Stimulated activated naive B cell treated with anti-CD40 and anti-IgM and Interleukin-4, amounts not matched to agents 10 μg/mL and 1 μg/mL and 100 μg/mL, for 72 hours (primary cell): Measurements from ENCODE around the gene CD47.

ENCODE experiments used
- ATAC-seq, 2 donors: fragments of 150-1000 bp; cut with Tn5 transposase; replicated peaks; 2 replicates each; pipeline ENCODE4 v1.10.0; 2021; ENCODE audit warnings: moderate library complexity in 1 of 2
- DNase-seq: peaks from one replicate; pipeline ENCODE4 v3.0.0; 2021
- H3K27ac Mint-ChIP-seq: one replicate; pipeline ENCODE4 v1.8.0; 2022; ENCODE audit warnings: mild to moderate bottlenecking, mixed read lengths
- H3K27me3 Mint-ChIP-seq, 2 donors: one replicate each; pipeline ENCODE4 v1.8.0; 2022; ENCODE audit warnings: mixed read lengths in 2 of 2
- H3K36me3 Mint-ChIP-seq, 2 donors: one replicate each; pipeline ENCODE4 v1.8.0; 2022; ENCODE audit warnings: mixed read lengths in 2 of 2, mild to moderate bottlenecking in 1 of 2
- H3K4me1 Mint-ChIP-seq, 2 donors: one replicate each; pipeline ENCODE4 v1.8.0; 2022; ENCODE audit warnings: mixed read lengths in 2 of 2, mild to moderate bottlenecking in 1 of 2
- H3K4me3 Mint-ChIP-seq, 2 donors: one replicate each; pipeline ENCODE4 v1.8.0; 2022; ENCODE audit warnings: mild to moderate bottlenecking in 2 of 2, mixed read lengths in 2 of 2, moderate library complexity in 1 of 2
- H3K9me3 Mint-ChIP-seq, 2 donors: one replicate each; pipeline ENCODE4 v1.8.0; 2022; ENCODE audit warnings: mixed read lengths in 2 of 2, mild to moderate bottlenecking in 1 of 2

The CD47 gene

GRCh38 chr3:108103886-108104797, 13.3 kb upstream of the CD47 start:
- peaks cover 2 to 8% of the 10 kb centered on the region in 2 donors for H3K36me3 Mint-ChIP-seq
- peak overlapping the region; percentile 52 for H3K27ac Mint-ChIP-seq
- no peaks in the 10 kb centered on the region for H3K9me3 Mint-ChIP-seq
- H3K27me3 Mint-ChIP-seq, result no peaks in the 10 kb centered on the region
- DNase-seq (no peak), ATAC-seq (no peak)
- H3K4me1 Mint-ChIP-seq, result peaks cover 66 to 85% of the 10 kb centered on the region in 2 donors
- no peak overlapping the region for H3K4me3 Mint-ChIP-seq

- H3K4me3 Mint-ChIP-seq, result peak overlapping the region in 1 of 2 donors; percentile 58
- H3K27ac Mint-ChIP-seq, result peak overlapping the region; percentile 95
- no peak for ATAC-seq
- peaks cover 64 to 86% of the 10 kb centered on the region in 2 donors for H3K4me1 Mint-ChIP-seq
- peaks cover 2 to 8% of the 10 kb centered on the region in 2 donors for H3K36me3 Mint-ChIP-seq
- no peaks in the 10 kb centered on the region for H3K27me3 Mint-ChIP-seq
- no peak for DNase-seq
- H3K9me3 Mint-ChIP-seq, result no peaks in the 10 kb centered on the region
These were observed 12.4 kb upstream of the CD47 start for GRCh38 chr3:108103040-108103751.

- H3K9me3 Mint-ChIP-seq, result no peaks in the 10 kb centered on the region
- peak; percentile 36 to 40 for ATAC-seq
- H3K27me3 Mint-ChIP-seq, result no peaks in the 10 kb centered on the region
- peaks cover 64 to 88% of the 10 kb centered on the region in 2 donors for H3K4me1 Mint-ChIP-seq
- H3K4me3 Mint-ChIP-seq, result peak overlapping the region; percentile 22 to 58
- no peak for DNase-seq
- peaks cover 0 to 11% of the 10 kb centered on the region in 2 donors for H3K36me3 Mint-ChIP-seq
- H3K27ac Mint-ChIP-seq, result peak overlapping the region; percentile 95
These were observed 11.7 kb upstream of the CD47 start for GRCh38 chr3:108102420-108103039.

- H3K4me1 Mint-ChIP-seq, result peaks cover 66 to 94% of the 10 kb centered on the region in 2 donors
- peaks cover 0 to 1% of the 10 kb centered on the region in 2 donors for H3K9me3 Mint-ChIP-seq
- DNase-seq, result peak; percentile 70
- peak overlapping the region; percentile 54 to 63 for H3K4me3 Mint-ChIP-seq
- peak; percentile 86 to 91 for ATAC-seq
- H3K27me3 Mint-ChIP-seq, result no peaks in the 10 kb centered on the region
- peaks cover 0 to 16% of the 10 kb centered on the region in 2 donors for H3K36me3 Mint-ChIP-seq
- H3K27ac Mint-ChIP-seq, result peak overlapping the region; percentile 95
These were observed 10.3 kb upstream of the CD47 start for GRCh38 chr3:108100906-108101660.

- DNase-seq (peak; percentile 46), ATAC-seq (peak; percentile 14 to 33)
- no peaks in the 10 kb centered on the region for H3K27me3 Mint-ChIP-seq
- H3K36me3 Mint-ChIP-seq, result peaks cover 0 to 15% of the 10 kb centered on the region in 2 donors
- peaks cover 60 to 83% of the 10 kb centered on the region in 2 donors for H3K4me1 Mint-ChIP-seq
- peak overlapping the region; percentile 70 to 76 for H3K4me3 Mint-ChIP-seq
- H3K27ac Mint-ChIP-seq, result peak overlapping the region; percentile 95
- H3K9me3 Mint-ChIP-seq, result peaks cover 0 to 1% of the 10 kb centered on the region in 2 donors
These were observed 9.0 kb upstream of the CD47 start for GRCh38 chr3:108099679-108100428.

GRCh38 chr3:108099244-108099643, 8.4 kb upstream of the CD47 start:
- Mint-ChIP-seq H3K4me1 (peaks cover 60 to 81% of the 10 kb centered on the region in 2 donors), H3K27me3 (no peaks in the 10 kb centered on the region), H3K4me3 (peak overlapping the region in 1 of 2 donors; percentile 76), H3K36me3 (peaks cover 0 to 18% of the 10 kb centered on the region in 2 donors), H3K27ac (peak overlapping the region; percentile 95), H3K9me3 (peaks cover 0 to 1% of the 10 kb centered on the region in 2 donors)
- ATAC-seq, result no peak
- DNase-seq, result no peak

GRCh38 chr3:108098003-108098370, 7.2 kb upstream of the CD47 start:
- Mint-ChIP-seq H3K4me1 (peaks cover 58 to 76% of the 10 kb centered on the region in 2 donors), H3K9me3 (peaks cover 0 to 1% of the 10 kb centered on the region in 2 donors), H3K27me3 (no peaks in the 10 kb centered on the region), H3K36me3 (peaks cover 0 to 22% of the 10 kb centered on the region in 2 donors), H3K27ac (peak overlapping the region; percentile 38), H3K4me3 (no peak overlapping the region)
- DNase-seq, result no peak
- ATAC-seq, result no peak

GRCh38 chr3:108097322-108098002, 6.6 kb upstream of the CD47 start:
- H3K4me1 Mint-ChIP-seq, result peaks cover 58 to 76% of the 10 kb centered on the region in 2 donors
- DNase-seq (no peak), ATAC-seq (no peak)
- peak overlapping the region; percentile 38 for H3K27ac Mint-ChIP-seq
- H3K36me3 Mint-ChIP-seq, result peaks cover 1 to 18% of the 10 kb centered on the region in 2 donors
- no peaks in the 10 kb centered on the region for H3K27me3 Mint-ChIP-seq
- H3K9me3 Mint-ChIP-seq, result peaks cover 0 to 1% of the 10 kb centered on the region in 2 donors
- no peak overlapping the region for H3K4me3 Mint-ChIP-seq

- Mint-ChIP-seq H3K9me3 (peaks cover under 1 to 1% of the 10 kb centered on the region in 2 donors), H3K27me3 (no peaks in the 10 kb centered on the region), H3K27ac (no peak overlapping the region), H3K36me3 (peaks cover 3 to 25% of the 10 kb centered on the region in 2 donors), H3K4me1 (peaks cover 56 to 76% of the 10 kb centered on the region in 2 donors), H3K4me3 (no peak overlapping the region)
- ATAC-seq (no peak), DNase-seq (no peak)
These were observed 5.9 kb upstream of the CD47 start for GRCh38 chr3:108096532-108097321.

GRCh38 chr3:108093616-108094015, 2.8 kb upstream of the CD47 start:
- peaks cover 9 to 34% of the 10 kb centered on the region in 2 donors for H3K36me3 Mint-ChIP-seq
- no peak for DNase-seq
- H3K4me1 Mint-ChIP-seq, result peaks cover 41 to 49% of the 10 kb centered on the region in 2 donors
- no peaks in the 10 kb centered on the region for H3K27me3 Mint-ChIP-seq
- ATAC-seq, result no peak
- H3K27ac Mint-ChIP-seq, result peak overlapping the region; percentile 49
- H3K9me3 Mint-ChIP-seq, result peaks cover 3 to 4% of the 10 kb centered on the region in 2 donors
- no peak overlapping the region for H3K4me3 Mint-ChIP-seq

GRCh38 chr3:108093021-108093420, 2.2 kb upstream of the CD47 start:
- Mint-ChIP-seq H3K4me3 (peak overlapping the region; percentile 97 to 100), H3K27ac (peak overlapping the region; percentile 49), H3K27me3 (no peaks in the 10 kb centered on the region), H3K9me3 (peaks cover 3 to 4% of the 10 kb centered on the region in 2 donors), H3K36me3 (peaks cover 9 to 33% of the 10 kb centered on the region in 2 donors), H3K4me1 (peaks cover 39 to 43% of the 10 kb centered on the region in 2 donors)
- ATAC-seq, result no peak
- no peak for DNase-seq

- Mint-ChIP-seq H3K4me3 (peak overlapping the region; percentile 97 to 100), H3K36me3 (peaks cover 9 to 30% of the 10 kb centered on the region in 2 donors), H3K27ac (peak overlapping the region; percentile 99), H3K9me3 (peaks cover 3 to 4% of the 10 kb centered on the region in 2 donors), H3K4me1 (peaks cover 35 to 42% of the 10 kb centered on the region in 2 donors), H3K27me3 (no peaks in the 10 kb centered on the region)
- no peak for ATAC-seq
- DNase-seq, result no peak
These were observed 1.7 kb upstream of the CD47 start for GRCh38 chr3:108092501-108092900.
